Activated CD4-positive, alpha-beta T cell treated with anti-CD3 and anti-CD28 coated beads for 48 hours (primary cell): Measurements from ENCODE around the gene ATP2B3.

Source experiments
- DNase-seq: peaks from one replicate; pipeline ENCODE4 v3.0.0-alpha.2; 2020

The ATP2B3 gene

GRCh38 chrX:153576239-153576870 is 58.9 kb downstream of the ATP2B3 start:
- no peak for DNase-seq

- no peak for DNase-seq
Measured at GRCh38 chrX:153576961-153577360, 59.5 kb downstream of the ATP2B3 start.

- DNase-seq, result no peak
Measured at GRCh38 chrX:153578200-153578835, 60.9 kb downstream of the ATP2B3 start.

GRCh38 chrX:153578889-153579288 is 61.4 kb downstream of the ATP2B3 start:
- no peak for DNase-seq

- no peak for DNase-seq
Measured at GRCh38 chrX:153580700-153581386, 63.4 kb downstream of the ATP2B3 start.

- peak; percentile 73 for DNase-seq
Measured at GRCh38 chrX:153582896-153583295, 65.5 kb downstream of the ATP2B3 start.

GRCh38 chrX:153583433-153583832 is 66.0 kb downstream of the ATP2B3 start:
- no peak for DNase-seq

- DNase-seq, result no peak
Measured at GRCh38 chrX:153585827-153586226, 68.4 kb downstream of the ATP2B3 start.

GRCh38 chrX:153587342-153587741 is 69.9 kb downstream of the ATP2B3 start:
- no peak for DNase-seq

- DNase-seq, result no peak
Measured at GRCh38 chrX:153588021-153588781, 70.8 kb downstream of the ATP2B3 start.

GRCh38 chrX:153588782-153589446 is 71.5 kb downstream of the ATP2B3 start:
- no peak for DNase-seq

GRCh38 chrX:153590961-153591956 is 73.8 kb downstream of the ATP2B3 start:
- no peak for DNase-seq

- no peak for DNase-seq
Measured at GRCh38 chrX:153592091-153592833, 74.8 kb downstream of the ATP2B3 start.

- DNase-seq, result no peak
Measured at GRCh38 chrX:153592966-153593688, 75.7 kb downstream of the ATP2B3 start.

GRCh38 chrX:153593811-153594500 is 76.5 kb downstream of the ATP2B3 start:
- no peak for DNase-seq

- no peak for DNase-seq
Measured at GRCh38 chrX:153595387-153595786, 77.9 kb downstream of the ATP2B3 start.

GRCh38 chrX:153595859-153596857 is 78.7 kb downstream of the ATP2B3 start:
- DNase-seq, result no peak
